GM15510 (cell line): Measurements from ENCODE around the gene LYST.

Source experiments
- POLR2A ChIP-seq: IDR thresholded peaks from 3 replicates; pipeline ENCODE4 v1.6.1; 2011; ENCODE audit warnings: borderline replicate concordance; ENCODE audit not compliant: insufficient read length; ENCODE audit errors: extremely low read depth

Gene LYST

GRCh38 chr1:235808223-235808622, 58.5 kb downstream of the LYST start:
- no peak for TF ChIP-seq POLR2A

DNA sequence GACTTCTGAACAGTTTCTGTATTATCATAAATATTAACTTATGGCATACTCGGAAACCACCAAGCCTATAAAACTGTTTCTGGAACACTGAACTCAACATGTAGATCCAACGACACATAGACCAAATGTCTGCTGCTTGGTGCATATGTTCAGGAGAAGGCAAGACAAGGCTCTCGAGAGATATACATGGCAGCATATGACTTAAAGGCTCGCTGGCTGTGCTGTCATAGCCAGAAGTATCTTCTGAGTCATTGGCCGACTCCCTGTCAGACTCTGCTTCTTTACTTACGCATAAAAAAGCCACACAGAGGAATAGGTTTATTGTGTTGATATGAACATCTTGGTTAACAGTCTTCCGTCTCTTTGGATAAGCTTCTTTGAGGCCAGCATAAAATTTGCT, 60.6 kb downstream of the LYST start:
- no peak for TF ChIP-seq POLR2A

DNA sequence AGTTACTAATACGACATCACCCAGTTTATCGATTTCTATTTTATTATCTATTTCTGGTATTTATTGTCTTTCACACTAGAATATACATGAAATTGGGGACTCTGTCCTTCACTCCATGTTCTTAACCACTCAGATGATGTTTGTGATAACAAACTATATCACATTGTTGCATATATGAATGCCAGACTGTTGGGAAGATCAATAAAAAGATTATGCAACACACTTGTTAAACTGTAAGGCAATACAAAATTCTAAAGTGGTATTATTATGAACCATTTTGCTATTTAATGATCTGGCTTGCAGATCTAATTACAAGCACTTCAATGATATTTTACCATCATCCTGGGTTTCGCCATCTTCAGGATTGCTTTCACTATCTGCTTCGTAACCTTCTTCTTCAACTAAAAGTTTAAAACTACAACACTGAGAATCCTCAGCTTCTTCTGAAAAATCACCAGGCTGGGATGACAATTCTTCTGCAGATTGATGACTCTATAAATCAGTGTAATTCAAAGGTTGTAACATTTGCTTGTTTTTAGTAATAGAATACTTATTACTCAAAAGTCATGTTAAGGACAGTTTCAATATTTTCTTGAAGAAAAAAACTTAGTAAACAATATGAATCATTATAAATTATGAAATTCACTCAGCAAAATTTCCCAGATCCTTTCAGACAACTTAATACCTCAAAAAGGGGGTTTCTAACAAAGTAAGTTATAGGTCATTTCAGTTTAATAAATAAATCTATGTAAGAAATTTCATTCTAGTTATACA, 63.9 kb downstream of the LYST start:
- no peak for TF ChIP-seq POLR2A

GRCh38 chr1:235799264-235799663, 67.4 kb downstream of the LYST start:
- no peak for TF ChIP-seq POLR2A

- TF ChIP-seq POLR2A: no peak
Measured at GRCh38 chr1:235791532-235792060, 75.1 kb downstream of the LYST start.

- TF ChIP-seq POLR2A: no peak
Measured at GRCh38 chr1:235790123-235790522, 76.6 kb downstream of the LYST start.

DNA sequence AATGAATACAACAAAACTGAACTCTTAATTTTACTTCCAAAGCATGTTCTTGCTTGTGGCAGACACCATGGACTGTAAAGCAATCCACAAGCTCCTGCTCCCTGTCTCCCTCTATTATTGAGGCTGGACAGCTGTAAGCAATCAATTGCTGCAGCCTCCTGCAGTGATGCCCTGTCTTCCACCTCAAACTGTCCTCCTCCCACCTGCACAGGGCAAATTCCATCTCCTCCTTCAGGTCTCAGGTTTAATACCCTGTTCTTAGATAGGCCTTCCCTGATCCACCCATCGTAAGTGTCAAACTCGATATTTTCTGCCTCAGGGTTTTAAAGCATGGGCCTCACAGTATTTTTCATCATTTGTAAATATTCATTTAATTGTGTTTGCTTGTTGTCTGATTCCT, 81.8 kb downstream of the LYST start:
- TF ChIP-seq POLR2A: no peak

DNA sequence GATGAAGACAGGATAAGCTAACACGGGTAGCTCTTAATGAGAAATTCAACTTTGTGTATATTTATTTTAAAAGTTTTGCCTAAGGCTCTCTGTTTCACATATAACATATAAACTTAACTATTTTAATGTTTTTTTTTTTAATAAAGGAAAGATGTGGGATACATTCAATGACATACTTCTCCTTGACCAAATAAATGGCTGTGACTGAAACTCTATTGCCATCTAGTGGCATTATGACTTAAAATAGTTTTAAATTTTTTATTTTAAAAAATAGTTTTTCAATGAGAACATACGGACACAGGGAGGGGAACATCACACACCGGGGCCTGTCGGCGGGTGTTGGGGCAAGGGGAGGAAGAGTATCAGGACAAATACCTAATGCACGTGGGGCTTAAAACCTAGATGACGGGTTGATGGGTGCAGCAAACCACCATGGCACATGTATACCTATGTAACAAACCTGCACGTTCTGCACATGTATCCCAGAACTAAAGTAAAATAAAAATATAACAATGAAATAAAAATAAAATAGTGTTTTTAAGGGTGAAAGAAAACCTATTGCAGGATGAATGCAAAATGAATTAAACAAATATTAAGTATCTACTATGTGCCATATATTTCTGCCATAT, 83.4 kb downstream of the LYST start:
- no peak for TF ChIP-seq POLR2A

DNA sequence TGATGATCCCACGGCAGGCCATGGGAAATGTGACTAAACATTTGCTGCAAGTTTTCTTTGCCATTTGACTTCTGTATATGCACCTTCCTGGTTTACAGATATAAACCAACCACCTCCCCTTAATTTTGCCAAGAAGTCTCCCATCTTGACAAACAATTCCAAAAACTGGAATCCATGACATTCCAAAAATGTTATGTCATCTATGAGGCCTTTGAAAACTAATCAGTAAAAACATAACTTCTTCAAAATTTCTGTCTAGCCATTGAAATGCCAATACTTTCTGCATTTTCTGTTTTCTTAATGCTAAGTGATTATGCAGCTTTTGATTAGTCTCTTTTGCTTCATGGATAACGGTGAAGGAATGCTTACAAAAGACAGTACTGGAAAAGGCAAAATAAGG, 84.1 kb downstream of the LYST start:
- no peak for TF ChIP-seq POLR2A

GRCh38 chr1:235781807-235782206, 84.9 kb downstream of the LYST start:
- TF ChIP-seq POLR2A: no peak

GRCh38 chr1:235779770-235780169, 86.9 kb downstream of the LYST start:
- no peak for TF ChIP-seq POLR2A

- no peak for TF ChIP-seq POLR2A
Measured at GRCh38 chr1:235776396-235776795, 90.3 kb downstream of the LYST start.

- TF ChIP-seq POLR2A: no peak
Measured at GRCh38 chr1:235775246-235775860, 91.4 kb downstream of the LYST start.

DNA sequence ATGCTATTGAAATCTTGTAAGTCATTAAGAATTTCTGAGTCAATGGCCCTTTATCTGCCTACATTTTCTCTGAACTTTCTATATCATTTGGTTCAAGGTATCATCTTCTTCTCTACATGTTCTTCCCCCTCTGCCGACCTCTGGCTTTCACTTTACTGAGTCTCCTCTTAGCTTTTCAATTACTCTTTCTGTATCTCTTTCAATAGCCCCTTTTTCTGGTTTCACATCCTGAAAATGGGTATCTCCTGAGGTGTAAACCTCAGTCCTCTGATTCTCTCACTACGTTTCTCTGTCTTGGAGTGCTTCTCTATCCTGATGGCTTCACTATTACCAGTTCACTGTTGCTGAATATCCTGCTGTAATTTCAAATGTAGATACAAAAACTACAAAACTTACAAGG, 98.9 kb downstream of the LYST start:
- no peak for TF ChIP-seq POLR2A

- no peak for TF ChIP-seq POLR2A
Measured at GRCh38 chr1:235766794-235767285, 99.9 kb downstream of the LYST start.

DNA sequence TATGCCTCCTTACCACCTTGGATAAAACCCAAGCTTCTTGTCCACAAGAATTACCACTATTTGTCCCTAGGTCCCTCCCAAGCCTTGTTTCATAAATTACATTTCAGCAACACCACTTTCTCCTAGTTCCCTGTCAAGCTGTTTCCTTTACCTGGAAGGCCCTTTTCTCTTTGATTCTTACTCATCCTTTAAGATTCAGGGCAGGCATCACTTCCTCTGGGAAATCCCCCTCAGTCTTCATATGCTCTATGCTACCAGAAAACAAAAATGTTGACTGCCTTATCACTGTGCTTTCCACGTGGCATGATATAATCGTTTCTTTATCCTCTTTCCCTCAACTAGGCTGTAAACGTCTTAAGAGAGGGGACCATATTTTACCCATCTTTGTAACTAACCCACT, 102.7 kb downstream of the LYST start:
- no peak for TF ChIP-seq POLR2A

DNA sequence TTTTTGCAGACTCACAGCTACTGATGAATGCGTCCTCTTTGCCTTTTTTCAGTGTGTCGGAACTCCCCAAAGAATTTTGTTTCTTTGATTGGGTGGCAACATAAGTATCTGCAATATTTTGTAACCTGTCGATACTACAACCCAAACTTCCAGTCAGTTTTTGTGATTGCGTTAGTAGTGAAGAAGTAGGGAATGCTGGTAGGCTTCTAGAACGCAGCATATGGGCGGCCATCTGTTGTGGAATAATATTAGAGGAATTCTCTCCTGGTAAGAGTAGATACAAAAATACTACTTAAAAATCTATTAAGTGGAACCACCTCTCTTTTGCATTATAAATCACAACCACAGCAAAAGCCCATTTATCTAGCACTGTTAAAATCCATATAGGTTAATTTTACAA, 107.4 kb downstream of the LYST start:
- no peak for TF ChIP-seq POLR2A

GRCh38 chr1:235758931-235759330, 107.8 kb downstream of the LYST start:
- no peak for TF ChIP-seq POLR2A
